Spleen (tissue), 11 donors: ENCODE measurements around the gene PPP1R15B. TPM values are rescaled to one million over a fixed set of nuclear protein-coding genes. Genes with fewer than 3 reads are reported as not detected.

Source experiments
- DNase-seq: peaks from one replicate; pipeline ENCODE4 v3.0.0-alpha.2; 2020
- H3K27ac ChIP-seq, 8 donors: fragments of 200-600 bp; sonication (generic) in 7 of 8; 1 replicate in 4 of 8; 2 replicates in 4 of 8; pipeline versions ENCODE4 v1.5.0 to v1.8.0; 2016 to 2021; ENCODE audit warnings: inconsistent platforms in 4 of 8, mild to moderate bottlenecking in 4 of 8, moderate library complexity in 1 of 8
- H3K27me3 ChIP-seq, 7 donors: fragments of 200-600 bp; sonication (generic) in 6 of 7; replicated peaks in 1 of 7; 1 replicate in 4 of 7; 2 replicates in 3 of 7; pipeline versions ENCODE4 v1.5.0 to v1.8.0; 2016 to 2021; ENCODE audit warnings: inconsistent platforms in 3 of 7, mild to moderate bottlenecking in 1 of 7
- H3K36me3 ChIP-seq, 6 donors: fragments of 200-600 bp; sonication (generic) in 5 of 6; 1 replicate in 4 of 6; 2 replicates in 2 of 6; pipeline versions ENCODE4 v1.5.0 to v1.8.0; 2016 to 2021; ENCODE audit warnings: inconsistent platforms in 2 of 6
- H3K4me1 ChIP-seq, 6 donors: fragments of 200-600 bp; sonication (generic) in 5 of 6; 1 replicate in 3 of 6; 2 replicates in 3 of 6; pipeline versions ENCODE4 v1.5.0 to v1.8.0; 2016 to 2021; ENCODE audit warnings: inconsistent platforms in 3 of 6
- H3K4me3 ChIP-seq, 8 donors: fragments of 200-600 bp; sonication (generic) in 7 of 8; 1 replicate in 4 of 8; 2 replicates in 4 of 8; pipeline versions ENCODE4 v1.5.0 to v1.8.0; 2016 to 2021; ENCODE audit warnings: inconsistent platforms in 4 of 8, mild to moderate bottlenecking in 4 of 8, moderate library complexity in 2 of 8
- H3K9me3 ChIP-seq, 8 donors: fragments of 200-600 bp; sonication (generic) in 7 of 8; 1 replicate in 4 of 8; 2 replicates in 4 of 8; pipeline versions ENCODE4 v1.5.0 to v1.8.0; 2016 to 2021; ENCODE audit warnings: inconsistent platforms in 4 of 8
- POLR2A ChIP-seq, 3 donors: fragments of 450-650 bp; IDR thresholded peaks; one replicate each; pipeline ENCODE4 v1.5.1; 2017; ENCODE audit warnings: antibody characterized with exemption in 3 of 3, mild to moderate bottlenecking in 1 of 3
- POLR2AphosphoS5 ChIP-seq, 3 donors: sonication (generic); formaldehyde crosslinking; IDR thresholded peaks; one replicate each; pipeline ENCODE4 v1.5.1; 2017; ENCODE audit warnings: antibody characterized with exemption in 3 of 3
- WGBS, 5 donors: extraction: QIAGEN DNeasy Blood & Tissue Kit in 3 of 5; methylation state at CpG; one replicate each; pipeline versions ENCODE4 v1.1.5 to v1.1.7; 2013 to 2018; 5-methylcytosine and 5-hydroxymethylcytosine counted together
- intact Hi-C: fragments of 100-400 bp; cut with DNase I; formaldehyde crosslinking; loops from one replicate; pipeline ENCODE4 v1.15.0; 2023; ENCODE audit warnings: low total_unique reads
- polyA plus RNA-seq, 3 donors: library from polyadenylated mRNA; stranded (reverse); fragments of 200-250 nt; gene quantifications; one replicate each; pipeline ENCODE4 v1.2.1, GENCODE V29; 2013
- total RNA-seq, 7 donors: library from RNA; depleted of rRNA in 3 of 7; stranded (reverse); fragments of >200 nt in 3 of 7; fragmentation: NEBNext Ultra II Directional in 4 of 7; extraction: Animal tissue kit (Norgen Biotek cat#: 25700) in 4 of 7; gene quantifications; one replicate each; pipeline versions ENCODE4 v1.1.0 to v1.2.1, GENCODE V29; 2016 to 2021
- TF ChIP-seq, protein P1 (sequence below), 11 experiments: fragments of 200-600 bp in 7 of 11; fragments of 450-650 bp in 4 of 11; sonication (generic) in 4 of 11; IDR thresholded peaks in 8 of 11; conservative IDR thresholded peaks in 3 of 11; 1 replicate in 7 of 11; 2 replicates in 4 of 11; pipeline versions ENCODE4 v1.4.0 to v1.8.0; 2016 to 2021; ENCODE audit warnings: antibody characterized with exemption in 11 of 11, inconsistent platforms in 4 of 11, mild to moderate bottlenecking in 1 of 11
- donor health status: healthy with polysubstance abuse.
- donor health status: DM: no; HTN: no; CAD: no; lungs with moderate emphysema.
- donor health status: DM: no; HTN: no; CAD: no.
- donor health status: Bipolar disorder and iron deficiency.
- donor health status: healthy.
- donor health status: DM: no; HTN: no; CAD: no.
- donor health status: DM: yes; HTN: yes; CAD: no.

Gene PPP1R15B
- total and polyA plus RNA-seq, 10 donors, result 10.8 to 73.1 (median 57.8) TPM

- TF ChIP-seq POLR2A (IDR thresholded peaks at IDR 0.05) (no peak), POLR2AphosphoS5 (IDR thresholded peaks at IDR 0.05) (no peak)
- TF ChIP-seq, protein P1, sequence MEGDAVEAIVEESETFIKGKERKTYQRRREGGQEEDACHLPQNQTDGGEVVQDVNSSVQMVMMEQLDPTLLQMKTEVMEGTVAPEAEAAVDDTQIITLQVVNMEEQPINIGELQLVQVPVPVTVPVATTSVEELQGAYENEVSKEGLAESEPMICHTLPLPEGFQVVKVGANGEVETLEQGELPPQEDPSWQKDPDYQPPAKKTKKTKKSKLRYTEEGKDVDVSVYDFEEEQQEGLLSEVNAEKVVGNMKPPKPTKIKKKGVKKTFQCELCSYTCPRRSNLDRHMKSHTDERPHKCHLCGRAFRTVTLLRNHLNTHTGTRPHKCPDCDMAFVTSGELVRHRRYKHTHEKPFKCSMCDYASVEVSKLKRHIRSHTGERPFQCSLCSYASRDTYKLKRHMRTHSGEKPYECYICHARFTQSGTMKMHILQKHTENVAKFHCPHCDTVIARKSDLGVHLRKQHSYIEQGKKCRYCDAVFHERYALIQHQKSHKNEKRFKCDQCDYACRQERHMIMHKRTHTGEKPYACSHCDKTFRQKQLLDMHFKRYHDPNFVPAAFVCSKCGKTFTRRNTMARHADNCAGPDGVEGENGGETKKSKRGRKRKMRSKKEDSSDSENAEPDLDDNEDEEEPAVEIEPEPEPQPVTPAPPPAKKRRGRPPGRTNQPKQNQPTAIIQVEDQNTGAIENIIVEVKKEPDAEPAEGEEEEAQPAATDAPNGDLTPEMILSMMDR (IDR thresholded peaks at IDR 0.05 in 8 of 11, conservative IDR thresholded peaks at IDR 0.05 in 3 of 11), result no peak
- 54 to 93% (median 80%) methylated on average over 2 of the region's 2 CpGs for WGBS, 5 donors
- H3K36me3 ChIP-seq, result peaks cover 5 to 72% (median 54%) of the 10 kb centered on the region in 6 donors
- peaks cover 30 to 87% (median 44%) of the 10 kb centered on the region in 6 donors for H3K4me1 ChIP-seq
- no peak for DNase-seq
- no peak overlapping the region for H3K4me3 ChIP-seq
- no peaks in the 10 kb centered on the region for H3K9me3 ChIP-seq
- intact Hi-C loops, result no loop called here
- H3K27me3 ChIP-seq, result no peaks in the 10 kb centered on the region
- no peak overlapping the region for H3K27ac ChIP-seq
Measured at GRCh38 chr1:204404629-204405028, 7.0 kb downstream of the PPP1R15B start.

GRCh38 chr1:204402391-204402790 is 9.2 kb downstream of the PPP1R15B start:
- H3K36me3 ChIP-seq, result peaks cover 5 to 95% (median 63%) of the 10 kb centered on the region in 6 donors
- H3K27me3 ChIP-seq, result no peaks in the 10 kb centered on the region
- H3K9me3 ChIP-seq, result no peaks in the 10 kb centered on the region
- DNase-seq, result no peak
- H3K4me3 ChIP-seq, result no peak overlapping the region
- peaks cover 30 to 65% (median 39%) of the 10 kb centered on the region in 6 donors for H3K4me1 ChIP-seq
- TF ChIP-seq, protein P1 (IDR thresholded peaks at IDR 0.05 in 8 of 11, conservative IDR thresholded peaks at IDR 0.05 in 3 of 11), result no peak
- TF ChIP-seq POLR2A (IDR thresholded peaks at IDR 0.05) (no peak), POLR2AphosphoS5 (IDR thresholded peaks at IDR 0.05) (no peak)
- 92 to 96% (median 95%) methylated on average over 4 of the region's 4 CpGs for WGBS, 5 donors
- intact Hi-C loops, result no loop called here
- H3K27ac ChIP-seq, result no peak overlapping the region

DNA sequence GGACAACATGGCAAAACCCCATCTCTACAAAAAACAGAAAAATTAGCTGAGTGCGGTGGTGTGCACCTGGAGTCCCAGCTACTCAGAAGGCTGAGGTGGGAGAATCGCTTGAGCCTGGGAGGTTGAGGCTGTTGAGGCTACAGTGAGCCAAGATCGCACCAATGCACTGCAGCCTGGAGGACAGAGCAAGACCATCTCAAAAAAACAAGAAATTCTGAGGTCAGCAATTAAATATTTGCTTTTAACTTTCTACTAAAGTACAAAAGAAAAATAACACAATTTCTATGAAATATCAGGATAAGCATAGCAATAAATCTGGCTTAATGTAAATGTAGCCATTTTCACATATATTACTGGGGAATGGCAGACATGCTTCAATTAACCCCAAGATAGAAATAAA is 9.9 kb downstream of the PPP1R15B start:
- Histone ChIP-seq H3K27me3 (no peaks in the 10 kb centered on the region), H3K4me3 (no peak overlapping the region), H3K27ac (no peak overlapping the region), H3K9me3 (no peaks in the 10 kb centered on the region), H3K4me1 (peaks cover 26 to 58% (median 32%) of the 10 kb centered on the region in 6 donors), H3K36me3 (peaks cover 5 to 100% (median 66%) of the 10 kb centered on the region in 6 donors)
- 93 to 99% (median 95%) methylated on average over 3 of the region's 3 CpGs for WGBS, 5 donors
- intact Hi-C loops, result no loop called here
- no peak for DNase-seq
- TF ChIP-seq POLR2AphosphoS5 (IDR thresholded peaks at IDR 0.05) (peak in 2 of 3 donors; percentile 25 to 46), POLR2A (IDR thresholded peaks at IDR 0.05) (no peak)

DNA sequence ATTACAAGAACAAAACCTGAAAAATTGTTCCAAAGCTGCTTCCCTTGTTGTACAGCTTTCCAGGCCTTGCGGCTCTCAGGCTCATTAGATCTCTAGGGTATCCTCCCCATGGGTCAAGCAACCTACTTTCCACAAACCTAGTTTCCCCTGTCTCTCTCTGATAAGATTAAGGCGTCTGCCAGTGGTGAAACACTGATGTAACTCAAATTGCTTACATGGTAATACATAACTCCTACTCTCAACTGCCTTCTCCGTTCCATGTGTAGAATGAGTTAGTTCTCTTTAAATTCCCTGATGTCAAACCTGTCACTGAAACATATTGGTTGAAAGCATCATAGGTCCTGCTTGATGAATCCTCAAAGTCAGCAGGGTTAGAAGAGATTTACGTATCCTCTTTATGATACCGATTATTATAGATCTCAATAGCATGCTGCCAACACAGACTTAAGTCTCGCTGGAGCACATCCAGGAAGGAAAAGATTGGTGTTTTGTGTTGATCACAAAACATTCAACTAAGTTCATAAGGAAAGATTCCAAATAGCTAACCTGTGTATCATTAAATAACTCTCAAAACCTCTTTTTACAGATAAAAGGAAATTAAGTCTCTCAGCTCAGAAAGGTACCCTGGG is 10.6 kb downstream of the PPP1R15B start:
- Histone ChIP-seq H3K36me3 (peaks cover 5 to 94% (median 63%) of the 10 kb centered on the region in 6 donors), H3K9me3 (no peaks in the 10 kb centered on the region), H3K27ac (peak overlapping the region in 1 of 8 donors; percentile 6), H3K4me3 (no peak overlapping the region), H3K4me1 (peaks cover 20 to 51% (median 25%) of the 10 kb centered on the region in 6 donors), H3K27me3 (no peaks in the 10 kb centered on the region)
- WGBS, 5 donors, result 76 to 86% (median 82%) methylated on average over 6 of the region's 6 CpGs
- intact Hi-C loops, result no loop called here
- DNase-seq, result no peak
- TF ChIP-seq, protein P1 (IDR thresholded peaks at IDR 0.05 in 8 of 11, conservative IDR thresholded peaks at IDR 0.05 in 3 of 11), result no peak
- TF ChIP-seq POLR2AphosphoS5 (IDR thresholded peaks at IDR 0.05) (peak in 1 of 3 donors; percentile 17), POLR2A (IDR thresholded peaks at IDR 0.05) (no peak)
